HL-60 (cell line): ENCODE data around the gene SERPINI1.
A peak's percentile ranks its signal among the peaks of the same experiment; 100 is the strongest.

Experiments used
- CTCF ChIP-seq: IDR thresholded peaks from one replicate; pipeline ENCODE4 v1.5.1; 2011; ENCODE audit warnings: low read length, control low read depth, inconsistent platforms; ENCODE audit not compliant: insufficient read depth
- GABPA ChIP-seq: IDR thresholded peaks from 2 replicates; pipeline ENCODE4 v1.6.1; 2012; ENCODE audit warnings: low read depth
- POLR2AphosphoS5 ChIP-seq: IDR thresholded peaks from 2 replicates; pipeline ENCODE4 v1.6.1; 2012; ENCODE audit warnings: low read depth
- REST ChIP-seq: IDR thresholded peaks from 2 replicates; pipeline ENCODE4 v1.6.1; 2012; ENCODE audit warnings: low read depth; ENCODE audit not compliant: insufficient replicate concordance
- SPI1 ChIP-seq: IDR thresholded peaks from 2 replicates; pipeline ENCODE4 v1.6.1; 2012; ENCODE audit warnings: low read depth, mild to moderate bottlenecking, borderline replicate concordance

GRCh38 chr3:167863811-167864551 is 128.5 kb downstream of the SERPINI1 start:
- no peak for TF ChIP-seq CTCF
- peak; percentile 66; the same call in 1 of the 2 replicates for TF ChIP-seq POLR2AphosphoS5
- TF ChIP-seq SPI1: peak; percentile 66; the same call in 1 of the 2 replicates
- TF ChIP-seq REST: no peak
- no peak for TF ChIP-seq GABPA
